GM20000 (cell line): ENCODE data around the gene RALGAPB.

ENCODE experiments used
- DNase-seq: peaks from one replicate; pipeline ENCODE4 v3.0.0; 2012; ENCODE audit warnings: low spot score
- TF ChIP-seq, protein P1 (sequence below): IDR thresholded peaks from 2 replicates; pipeline ENCODE4 v1.5.1; 2012; ENCODE audit warnings: mild to moderate bottlenecking, control low read depth; ENCODE audit errors: extremely low read depth, missing control alignments

The RALGAPB gene

DNA sequence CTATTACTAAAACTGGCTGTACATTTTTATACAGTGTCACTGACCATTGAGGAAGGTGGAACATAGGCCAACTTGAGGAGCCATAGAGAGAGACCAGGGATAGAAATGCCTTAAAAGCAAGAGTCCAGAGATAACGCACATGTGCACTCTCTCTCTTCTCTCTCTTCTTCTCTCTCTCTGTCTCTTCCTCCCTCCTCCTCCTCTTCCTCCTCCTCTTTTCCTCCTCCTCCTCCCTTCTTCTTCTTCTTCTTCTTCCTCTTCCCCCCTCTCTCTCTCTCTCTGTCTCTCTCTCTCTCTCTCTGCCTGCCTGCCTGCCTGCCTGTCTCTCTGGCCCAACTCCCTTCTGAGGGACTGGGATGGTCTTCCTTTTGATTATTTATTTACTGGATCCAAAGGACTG, 92.0 kb downstream of the RALGAPB start:
- no peak for DNase-seq
- TF ChIP-seq, protein P1, sequence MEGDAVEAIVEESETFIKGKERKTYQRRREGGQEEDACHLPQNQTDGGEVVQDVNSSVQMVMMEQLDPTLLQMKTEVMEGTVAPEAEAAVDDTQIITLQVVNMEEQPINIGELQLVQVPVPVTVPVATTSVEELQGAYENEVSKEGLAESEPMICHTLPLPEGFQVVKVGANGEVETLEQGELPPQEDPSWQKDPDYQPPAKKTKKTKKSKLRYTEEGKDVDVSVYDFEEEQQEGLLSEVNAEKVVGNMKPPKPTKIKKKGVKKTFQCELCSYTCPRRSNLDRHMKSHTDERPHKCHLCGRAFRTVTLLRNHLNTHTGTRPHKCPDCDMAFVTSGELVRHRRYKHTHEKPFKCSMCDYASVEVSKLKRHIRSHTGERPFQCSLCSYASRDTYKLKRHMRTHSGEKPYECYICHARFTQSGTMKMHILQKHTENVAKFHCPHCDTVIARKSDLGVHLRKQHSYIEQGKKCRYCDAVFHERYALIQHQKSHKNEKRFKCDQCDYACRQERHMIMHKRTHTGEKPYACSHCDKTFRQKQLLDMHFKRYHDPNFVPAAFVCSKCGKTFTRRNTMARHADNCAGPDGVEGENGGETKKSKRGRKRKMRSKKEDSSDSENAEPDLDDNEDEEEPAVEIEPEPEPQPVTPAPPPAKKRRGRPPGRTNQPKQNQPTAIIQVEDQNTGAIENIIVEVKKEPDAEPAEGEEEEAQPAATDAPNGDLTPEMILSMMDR, result no peak

DNA sequence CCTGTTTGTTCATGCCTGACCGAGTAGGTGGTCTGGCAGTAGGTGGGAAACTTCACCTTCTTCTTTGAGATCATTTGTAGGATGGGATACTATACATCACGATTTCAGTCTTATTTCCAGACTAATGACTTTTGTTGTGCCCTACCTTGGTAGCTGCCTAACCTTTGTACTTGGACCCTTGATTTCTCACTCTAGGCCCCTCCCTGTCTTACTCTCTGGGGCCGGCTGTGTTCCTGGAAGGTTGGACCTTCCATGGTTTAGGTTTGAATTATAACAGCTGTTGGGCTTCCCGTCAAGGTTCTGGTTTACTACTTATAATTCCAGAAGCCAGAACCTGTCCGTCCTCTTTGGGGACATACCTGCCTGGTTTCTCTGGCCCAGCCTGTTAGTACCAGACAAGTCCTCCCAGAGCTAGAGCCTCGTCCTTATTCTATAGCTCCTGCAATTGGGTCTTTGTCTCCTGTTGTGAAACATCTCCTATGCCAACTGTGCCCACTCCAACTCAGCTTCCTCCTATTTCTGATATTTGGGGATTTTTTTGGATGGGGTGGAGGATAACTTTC, 93.5 kb downstream of the RALGAPB start:
- TF ChIP-seq, protein P1, result no peak
- no peak for DNase-seq

DNA sequence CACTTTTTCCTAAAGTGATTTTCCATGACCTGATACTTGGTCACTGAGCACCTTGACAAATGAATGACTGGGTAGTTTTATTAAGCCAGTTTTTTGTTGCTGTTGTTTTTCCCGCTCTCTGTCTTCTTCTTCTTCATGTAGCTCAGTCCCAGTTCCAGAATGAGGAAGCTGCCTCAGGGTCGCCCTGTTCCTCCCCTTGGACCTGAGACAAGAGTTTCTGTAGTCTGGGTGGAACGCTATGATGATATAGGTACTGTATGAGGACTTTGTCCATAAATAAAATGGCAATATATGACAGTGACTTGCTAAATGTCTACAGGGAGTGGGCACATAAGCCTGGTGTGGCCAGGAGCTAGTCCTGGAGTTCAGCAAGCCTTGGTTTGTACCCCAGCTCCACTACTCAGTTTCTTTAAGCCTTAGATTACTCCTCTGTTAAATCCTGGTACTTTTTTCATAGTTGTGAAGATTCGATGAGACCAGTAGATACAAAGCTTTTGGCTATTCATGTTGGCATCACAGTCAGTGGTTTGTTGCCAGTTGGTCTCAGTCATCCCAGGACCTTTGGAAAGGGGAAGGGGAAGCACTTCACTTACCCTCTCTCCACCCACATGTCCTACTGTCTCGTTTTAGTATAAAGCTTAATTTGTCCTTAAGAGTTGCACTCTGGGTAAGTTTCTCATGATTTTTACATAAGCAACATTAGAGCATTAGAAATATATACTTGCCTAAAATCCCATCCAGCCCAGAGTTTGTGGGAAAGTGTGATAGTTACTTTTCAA, 97.3 kb downstream of the RALGAPB start:
- TF ChIP-seq, protein P1, result no peak
- no peak for DNase-seq

DNA sequence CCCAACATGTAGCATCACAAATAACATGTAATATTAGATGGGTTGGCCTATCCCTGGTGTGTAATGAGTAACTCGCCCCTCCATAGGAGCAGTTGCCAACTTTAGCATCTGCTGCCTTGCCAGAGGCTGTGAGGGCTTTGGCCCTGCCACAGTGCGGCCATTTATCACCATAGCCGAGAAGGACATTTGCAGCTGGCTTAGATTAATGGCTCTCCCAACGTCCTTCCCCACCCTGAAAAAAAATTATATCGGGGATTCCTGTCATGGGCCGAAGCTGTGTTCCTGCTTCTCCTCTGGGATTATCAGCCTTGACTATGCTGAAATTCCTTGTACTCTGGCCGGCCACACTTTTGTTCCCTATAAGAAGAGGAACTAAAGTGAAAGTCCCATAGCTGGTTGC, 100.8 kb downstream of the RALGAPB start:
- no peak for DNase-seq
- TF ChIP-seq, protein P1, result no peak

DNA sequence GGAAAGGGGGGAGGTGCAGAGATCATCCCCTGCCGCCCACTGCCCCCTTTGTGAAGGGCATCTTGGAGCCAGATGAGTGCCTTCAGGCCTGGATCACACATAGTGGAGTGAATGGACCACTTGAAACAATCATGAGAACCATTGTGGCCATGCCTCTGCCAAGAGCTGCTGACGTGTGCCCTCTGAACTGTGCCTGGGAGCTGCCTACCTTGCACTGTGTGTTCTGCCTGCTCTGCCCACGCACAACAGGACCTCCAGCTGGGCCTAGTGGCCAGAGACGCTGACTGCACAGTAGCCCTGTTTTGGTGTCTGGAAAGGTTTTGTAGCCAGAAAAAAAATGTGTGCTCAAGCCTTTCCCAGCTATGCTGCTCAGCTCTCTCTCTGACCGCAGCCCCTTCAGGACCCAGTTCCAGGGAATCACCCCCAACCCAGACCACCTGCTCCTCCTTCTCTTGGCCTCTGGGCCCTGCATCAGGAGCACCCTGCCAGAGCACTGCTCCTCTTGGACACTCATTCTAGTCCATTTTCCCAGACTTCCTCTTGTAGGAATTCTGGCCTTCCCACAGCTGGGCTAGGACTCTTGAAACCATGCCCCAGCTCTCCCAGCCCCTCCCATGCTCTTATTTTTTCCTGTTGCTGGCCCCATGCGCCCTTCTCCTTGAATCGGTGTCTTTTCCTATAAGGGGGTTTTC, 106.7 kb downstream of the RALGAPB start:
- TF ChIP-seq, protein P1, result no peak
- DNase-seq, result no peak

DNA sequence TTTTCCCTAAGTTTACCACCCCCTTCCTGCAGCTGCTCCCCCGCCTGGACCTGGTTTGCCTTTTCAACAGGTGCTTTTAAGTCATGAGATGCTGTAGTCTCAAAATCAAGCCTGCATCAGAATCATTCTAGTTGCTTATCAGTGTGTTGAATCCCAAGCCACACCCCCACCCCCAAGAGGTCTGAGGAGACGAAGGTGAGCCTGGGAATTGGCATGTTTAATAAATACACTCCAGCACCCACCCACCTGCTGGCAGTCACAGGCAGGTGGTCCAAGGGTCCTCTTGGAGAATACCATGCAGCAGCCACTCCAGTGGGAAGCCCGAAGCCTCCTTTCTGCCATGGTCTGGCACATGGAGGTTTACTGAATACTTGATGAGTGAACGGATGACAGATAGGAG, 107.3 kb downstream of the RALGAPB start:
- DNase-seq, result no peak
- TF ChIP-seq, protein P1, result no peak

DNA sequence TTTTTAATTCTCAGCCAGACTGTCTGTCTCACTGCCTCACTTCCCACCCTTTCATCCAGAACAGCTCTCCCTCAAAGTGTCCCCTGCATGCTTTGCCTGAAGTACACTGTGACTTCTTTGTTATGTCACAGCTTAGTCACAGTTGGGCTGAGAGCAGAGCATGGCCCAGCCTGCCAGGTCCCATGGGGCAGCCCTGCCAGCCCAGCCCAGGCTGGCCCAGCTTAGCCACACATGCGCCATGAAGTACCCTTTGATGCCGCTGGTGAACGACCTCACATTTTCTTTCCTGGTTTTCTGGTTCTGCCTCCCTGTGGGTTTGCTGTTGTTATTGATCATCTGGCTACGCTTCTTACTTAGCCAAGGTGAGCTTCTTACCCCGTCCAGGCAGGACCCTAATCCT, 108.4 kb downstream of the RALGAPB start, which contains the start of gene ADIG:
Gene ADIG (plus strand): TSS at position 185 of the 400 bp plus-strand sequence. CDS start 54 bp downstream, at position 239.
- TF ChIP-seq, protein P1, result no peak
- no peak for DNase-seq
